Activated B cell treated with CpG ODN at 0.5 μM for 24 hours (primary cell): ENCODE measurements around the gene OSBPL1A. TPM values are rescaled to one million over a fixed set of nuclear protein-coding genes. Genes with fewer than 3 reads are reported as not detected.
A peak's percentile ranks its signal among the peaks of the same experiment; 100 is the strongest.

Experiments used
- ATAC-seq: fragments of 200-7000 bp; cut with Tn5 transposase; one replicate; pipeline ENCODE4 v1.10.0; 2021; ENCODE audit warnings: low read depth, mild to moderate bottlenecking, moderate library complexity
- CTCF ChIA-PET: fragments of 350-600 bp; sonication (Branson Sonifier 250); formaldehyde crosslinking; loops from one replicate; lab custom pipeline; 2021; ENCODE audit warnings: antibody characterized with exemption; lab: Charles Lee
- POLR2A ChIA-PET: fragments of 350-600 bp; sonication (Branson Sonifier 250); formaldehyde crosslinking; loops from one replicate; lab custom pipeline; 2021; ENCODE audit warnings: antibody characterized with exemption; lab: Charles Lee
- DNase-seq: peaks from one replicate; pipeline ENCODE4 v3.0.0; 2022
- H3K27ac Mint-ChIP-seq: one replicate; pipeline ENCODE4 v1.8.0; 2020; ENCODE audit warnings: mixed read lengths
- H3K27me3 Mint-ChIP-seq: one replicate; pipeline ENCODE4 v1.8.0; 2021; ENCODE audit warnings: mixed read lengths
- H3K36me3 Mint-ChIP-seq: one replicate; pipeline ENCODE4 v1.8.0; 2021; ENCODE audit warnings: low read depth, mixed read lengths
- H3K4me1 Mint-ChIP-seq: one replicate; pipeline ENCODE4 v1.8.0; 2021; ENCODE audit warnings: mixed read lengths
- H3K4me3 Mint-ChIP-seq: one replicate; pipeline ENCODE4 v1.8.0; 2020; ENCODE audit warnings: mild to moderate bottlenecking, mixed read lengths
- H3K9me3 Mint-ChIP-seq: one replicate; pipeline ENCODE4 v1.8.0; 2020; ENCODE audit warnings: mixed read lengths
- CTCF ChIP-seq: fragments of 200-600 bp; IDR thresholded peaks from one replicate; pipeline ENCODE4 v1.8.0; 2022; ENCODE audit warnings: antibody characterized with exemption, mild to moderate bottlenecking
- intact Hi-C: fragments of 100-400 bp; cut with micrococcal nuclease; formaldehyde crosslinking; loops from one replicate; pipeline ENCODE4 v1.15.1; 2024
- total RNA-seq: library from RNA; stranded (reverse); gene quantifications from 2 replicates; pipeline ENCODE4 v1.2.3, GENCODE V29; 2022

Gene OSBPL1A
- total RNA-seq, 1 donor from 2014 or later = 0.80 TPM

- Mint-ChIP-seq H3K9me3 (peaks cover 2% of the 10 kb centered on the region), H3K27ac (peak overlapping the region; percentile 50), H3K27me3 (peaks cover 6% of the 10 kb centered on the region), H3K4me1 (peaks cover 16% of the 10 kb centered on the region), H3K36me3 (peaks cover 12% of the 10 kb centered on the region), H3K4me3 (peak overlapping the region; percentile 87)
- DNase-seq (no peak), ATAC-seq (no peak)
- POLR2A ChIA-PET = interaction anchor here (0.5 to 1.7 kb wide), 5 partner anchors 31 to 1336 kb away, joined by 3 to 8 read pairs (median 3); no protein-coding TSS in a partner anchor
- CTCF ChIA-PET = interaction anchor here (2.1 kb wide), 1 partner anchor 49 kb away, joined by 5 read pairs; no protein-coding TSS in a partner anchor
- TF ChIP-seq CTCF = no peak
- intact Hi-C loops = loop anchor here (1.0 kb wide), 1 partner anchor 39 kb away; no protein-coding TSS in a partner anchor
Observed at GRCh38 chr18:24138409-24138788, 259.2 kb downstream of the OSBPL1A start.

- Mint-ChIP-seq H3K27ac (no peak overlapping the region), H3K36me3 (peaks cover 26% of the 10 kb centered on the region), H3K4me1 (peaks cover 16% of the 10 kb centered on the region), H3K9me3 (peaks cover 2% of the 10 kb centered on the region), H3K4me3 (peak overlapping the region; percentile 13), H3K27me3 (peaks cover 6% of the 10 kb centered on the region)
- CTCF ChIA-PET = no interaction called here
- POLR2A ChIA-PET = no interaction called here
- no peak for TF ChIP-seq CTCF
- DNase-seq = no peak
- no peak for ATAC-seq
- intact Hi-C loops = no loop called here
Observed at GRCh38 chr18:24136967-24137373, 260.7 kb downstream of the OSBPL1A start.

- intact Hi-C loops = no loop called here
- ATAC-seq (no peak), DNase-seq (no peak)
- Mint-ChIP-seq H3K9me3 (no peaks in the 10 kb centered on the region), H3K4me1 (no peaks in the 10 kb centered on the region), H3K27me3 (no peaks in the 10 kb centered on the region), H3K36me3 (peaks cover 69% of the 10 kb centered on the region), H3K4me3 (no peak overlapping the region), H3K27ac (no peak overlapping the region)
- ChIA-PET CTCF (no interaction called here), POLR2A (no interaction called here)
- TF ChIP-seq CTCF = no peak
Observed at GRCh38 chr18:24130494-24130893, 267.1 kb downstream of the OSBPL1A start.

GRCh38 chr18:24128700-24129099, 268.9 kb downstream of the OSBPL1A start:
- no peaks in the 10 kb centered on the region for H3K9me3 Mint-ChIP-seq
- H3K4me1 Mint-ChIP-seq = no peaks in the 10 kb centered on the region
- ChIA-PET CTCF (no interaction called here), POLR2A (no interaction called here)
- H3K4me3 Mint-ChIP-seq = no peak overlapping the region
- H3K36me3 Mint-ChIP-seq = peaks cover 79% of the 10 kb centered on the region
- intact Hi-C loops = no loop called here
- ATAC-seq (no peak), DNase-seq (no peak)
- H3K27ac Mint-ChIP-seq = no peak overlapping the region
- H3K27me3 Mint-ChIP-seq = no peaks in the 10 kb centered on the region
- TF ChIP-seq CTCF = no peak

DNA sequence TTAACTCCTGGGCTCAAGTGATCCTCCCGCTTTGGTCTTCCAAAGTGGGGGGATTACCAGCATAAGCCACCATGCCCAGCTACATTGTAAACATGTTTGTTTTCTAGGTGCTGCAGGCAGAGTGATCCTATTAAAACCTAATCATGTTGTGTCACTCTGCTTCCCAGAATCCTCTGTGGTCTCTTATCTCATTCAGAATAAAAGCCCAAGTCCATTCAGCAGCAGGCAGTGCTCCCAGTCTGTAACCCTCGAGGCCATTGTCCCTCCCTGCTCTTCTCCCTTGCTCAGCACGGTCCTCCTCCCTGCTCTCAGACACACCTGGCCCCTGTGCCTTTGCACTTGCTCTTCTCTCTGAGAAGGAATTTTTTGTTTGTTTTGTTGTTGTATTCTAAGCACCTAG, 269.9 kb downstream of the OSBPL1A start:
- no peak for ATAC-seq
- no peaks in the 10 kb centered on the region for H3K9me3 Mint-ChIP-seq
- H3K36me3 Mint-ChIP-seq = peaks cover 77% of the 10 kb centered on the region
- DNase-seq = no peak
- H3K27me3 Mint-ChIP-seq = no peaks in the 10 kb centered on the region
- no peaks in the 10 kb centered on the region for H3K4me1 Mint-ChIP-seq
- POLR2A ChIA-PET = no interaction called here
- intact Hi-C loops = no loop called here
- CTCF ChIA-PET = no interaction called here
- no peak for TF ChIP-seq CTCF
- no peak overlapping the region for H3K4me3 Mint-ChIP-seq
- H3K27ac Mint-ChIP-seq = no peak overlapping the region
